ENCODE data around the gene AGAP1.
"Not testable (repeated sequence)": the region's sequence is repeated elsewhere in the genome, so short reads cannot be mapped to it uniquely, and the experiment has no call there.

AGAP1 gene

DNA sequence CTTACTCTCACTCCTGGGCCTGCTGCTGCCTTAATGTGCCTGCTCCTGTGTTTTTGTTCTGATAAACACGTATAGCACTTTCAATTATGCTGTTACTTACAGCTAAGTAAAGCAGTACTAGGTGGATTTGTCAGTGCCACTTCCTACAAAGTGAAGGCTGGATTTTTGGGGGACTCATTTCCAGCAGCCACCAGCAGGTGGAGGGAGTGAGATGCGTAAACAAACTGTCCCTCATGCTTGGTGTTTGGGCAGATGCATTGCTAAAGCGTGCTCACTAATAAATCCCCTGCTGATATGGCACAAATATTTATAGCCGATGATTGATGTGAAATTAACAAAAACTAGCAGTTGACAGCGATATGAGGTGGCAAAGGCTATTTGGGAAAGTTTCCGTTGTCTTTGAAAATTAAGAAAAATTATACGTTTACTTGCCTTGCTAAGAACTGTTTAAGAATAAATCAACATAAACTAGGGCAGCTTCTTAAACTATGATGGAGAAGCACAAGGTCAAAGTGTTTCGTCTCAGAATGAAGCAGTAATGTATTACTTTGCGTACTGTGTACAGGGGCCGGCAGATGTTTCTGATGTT lies 101.7 kb downstream of the AGAP1 start:
- DNase-seq: no peak

DNA sequence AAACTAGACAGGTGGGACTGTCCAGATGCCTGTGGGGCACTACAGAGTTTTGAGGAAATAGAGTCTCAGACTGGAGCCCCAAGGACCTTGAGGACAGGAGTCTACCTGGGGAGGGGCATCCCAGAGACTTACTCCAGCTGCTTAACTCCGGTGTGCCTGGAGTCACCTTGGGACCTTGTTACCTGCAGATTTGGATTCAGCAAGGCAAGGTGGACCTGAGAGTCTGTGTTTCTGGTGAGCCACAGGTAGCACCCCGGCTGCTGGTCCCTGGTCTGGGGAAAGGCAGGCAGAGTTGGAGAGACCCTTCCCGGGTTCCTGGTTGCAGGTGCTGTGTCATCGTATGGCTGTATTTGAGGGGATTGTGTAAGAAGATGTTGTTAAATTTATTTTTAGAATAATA lies 102.4 kb downstream of the AGAP1 start:
- no peak for DNase-seq

DNA sequence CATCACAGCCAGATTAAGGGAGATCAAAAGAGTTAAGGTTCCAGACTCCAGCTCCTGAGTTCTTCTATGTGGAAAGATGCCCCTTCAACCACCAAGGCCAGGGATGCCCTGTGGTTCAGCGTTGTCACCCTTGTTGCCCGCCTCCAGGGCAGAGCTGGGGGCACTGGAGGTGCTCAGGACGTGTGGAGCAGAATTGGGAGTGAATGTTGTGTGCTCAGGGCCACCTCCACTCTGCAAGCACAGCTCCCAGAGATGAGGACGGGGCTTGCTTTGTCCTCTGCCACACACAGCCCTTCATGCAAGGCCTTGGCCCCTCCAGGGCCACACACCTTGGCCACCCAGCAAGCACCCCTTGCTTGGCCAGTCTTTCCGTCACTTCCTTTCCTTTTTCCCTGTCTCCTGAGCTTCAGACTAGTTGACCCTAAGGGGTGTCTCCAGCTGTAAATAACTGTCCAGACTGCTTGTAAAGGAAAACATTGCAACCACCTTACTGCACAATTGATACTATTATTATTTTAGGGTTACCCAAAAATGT lies 103.3 kb downstream of the AGAP1 start:
- DNase-seq: no peak

DNA sequence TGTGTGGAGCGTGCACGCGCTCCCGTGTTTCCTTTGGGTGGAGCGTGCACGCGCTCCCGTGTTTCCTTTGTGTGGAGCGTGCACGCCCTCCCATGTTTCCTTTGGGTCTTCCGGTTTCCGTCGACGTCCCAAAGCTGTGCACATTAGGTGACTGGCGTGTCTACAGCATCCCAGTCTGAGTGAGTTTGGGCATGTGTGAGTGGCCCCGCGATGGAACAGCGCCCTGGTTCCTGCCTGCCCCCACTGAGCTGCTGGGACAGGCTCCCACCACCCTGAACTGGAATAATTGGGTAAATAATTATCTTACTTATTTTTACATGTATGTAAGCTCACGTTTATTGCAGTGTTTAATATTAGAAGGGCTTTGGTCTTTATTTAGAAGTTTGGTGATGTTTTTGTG lies 104.2 kb downstream of the AGAP1 start:
- DNase-seq: no peak

DNA sequence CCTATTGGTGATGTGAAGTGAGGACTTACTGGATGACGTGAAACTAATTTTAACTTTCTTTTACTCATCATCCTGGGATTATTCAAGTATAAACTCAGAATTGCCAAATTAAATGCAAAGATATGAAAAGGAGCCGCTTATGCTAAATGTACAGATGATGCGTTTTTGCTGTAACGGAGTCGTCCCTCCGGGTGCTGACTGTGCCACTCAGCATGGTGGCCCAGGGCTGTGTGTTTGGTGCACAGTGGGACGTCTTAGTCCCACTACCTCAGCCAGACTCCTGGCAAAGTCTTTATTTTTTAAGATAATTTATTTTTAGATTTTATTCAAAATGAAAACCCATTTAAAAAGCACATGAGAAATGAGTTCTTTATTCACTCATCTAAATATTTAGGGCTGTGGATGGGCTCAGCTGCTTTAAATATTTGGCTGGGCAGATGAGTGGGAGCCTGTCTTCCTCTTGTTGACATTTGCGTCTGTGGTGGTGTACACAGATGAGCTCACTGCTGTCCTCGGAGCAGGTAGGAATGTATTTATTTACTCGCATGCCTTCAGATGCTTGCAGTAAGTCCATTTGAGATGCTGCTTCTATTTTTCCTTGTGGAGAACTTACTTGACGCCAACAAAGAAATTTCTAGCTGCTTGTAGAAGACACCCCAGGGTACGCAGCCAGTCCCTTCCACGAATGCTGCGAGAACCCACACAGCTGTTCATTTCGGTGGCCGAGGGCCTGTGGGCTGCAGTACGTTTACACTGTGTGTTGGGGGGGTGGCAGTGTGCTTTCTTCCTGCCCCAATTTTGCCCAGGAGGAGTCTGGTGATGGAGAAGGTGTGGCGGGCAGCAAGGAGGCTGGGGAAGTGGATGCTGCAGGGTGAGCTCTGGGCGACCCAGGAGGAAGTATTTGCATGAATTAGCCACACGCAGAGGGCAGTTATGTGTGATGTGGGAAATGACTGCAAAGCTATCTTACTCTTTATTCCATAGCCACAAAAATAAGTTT lies 105.0 kb downstream of the AGAP1 start:
- no peak for DNase-seq

DNA sequence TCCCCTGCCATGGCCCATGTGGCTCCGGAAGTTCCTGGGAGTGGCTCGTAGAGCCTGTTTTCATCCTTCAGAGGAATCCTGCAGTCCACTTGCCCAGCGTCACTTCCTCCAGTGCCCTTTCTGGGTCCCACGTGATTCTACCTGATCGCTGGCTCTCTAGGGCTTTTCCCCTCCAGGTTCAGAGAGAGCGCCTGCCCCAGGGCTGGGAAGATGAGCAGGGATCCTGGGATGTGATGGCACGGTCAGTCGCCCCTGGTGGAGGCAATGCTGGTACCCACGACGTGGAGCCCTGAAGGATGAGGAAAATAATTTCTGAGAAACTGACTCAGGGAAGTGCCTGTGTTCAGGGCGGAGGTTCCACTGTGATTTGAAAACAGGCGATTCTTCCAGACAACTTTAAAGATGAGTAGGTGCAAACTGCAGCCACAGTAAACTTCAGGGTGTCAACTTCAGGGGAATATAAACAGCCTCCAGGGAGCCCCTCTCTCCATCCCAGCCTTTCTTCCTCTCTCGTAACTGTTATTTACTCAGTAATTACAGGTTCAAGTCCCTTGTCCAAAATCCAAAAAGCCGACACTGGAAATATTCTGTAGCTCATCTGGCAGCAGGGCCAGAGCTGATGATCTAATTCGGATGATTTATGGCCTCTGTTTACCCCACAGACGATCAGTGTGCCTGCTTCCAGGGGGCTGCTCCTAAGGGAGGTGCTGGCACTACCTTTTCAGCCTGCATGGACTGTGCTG lies 105.9 kb downstream of the AGAP1 start:
- DNase-seq: no peak

DNA sequence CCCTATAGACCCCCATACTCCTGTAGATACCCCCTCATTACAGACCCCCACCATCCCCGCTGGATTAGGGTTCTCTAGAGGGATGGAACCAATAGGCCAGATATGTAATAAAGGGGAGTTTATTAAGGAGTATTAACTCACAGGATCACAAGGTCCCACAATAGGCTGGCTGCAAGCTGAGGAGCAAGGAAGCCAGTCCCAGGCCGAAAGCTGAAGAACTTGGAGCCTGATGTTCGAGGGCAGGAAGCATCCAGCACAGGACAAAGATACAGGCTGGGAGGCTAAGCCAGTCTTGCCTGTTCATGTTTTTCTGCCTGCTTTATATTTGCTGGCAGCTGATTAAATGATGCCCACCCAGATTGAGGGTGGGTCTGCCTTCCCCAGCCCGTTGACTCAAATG lies 106.6 kb downstream of the AGAP1 start:
- no peak for DNase-seq

DNA sequence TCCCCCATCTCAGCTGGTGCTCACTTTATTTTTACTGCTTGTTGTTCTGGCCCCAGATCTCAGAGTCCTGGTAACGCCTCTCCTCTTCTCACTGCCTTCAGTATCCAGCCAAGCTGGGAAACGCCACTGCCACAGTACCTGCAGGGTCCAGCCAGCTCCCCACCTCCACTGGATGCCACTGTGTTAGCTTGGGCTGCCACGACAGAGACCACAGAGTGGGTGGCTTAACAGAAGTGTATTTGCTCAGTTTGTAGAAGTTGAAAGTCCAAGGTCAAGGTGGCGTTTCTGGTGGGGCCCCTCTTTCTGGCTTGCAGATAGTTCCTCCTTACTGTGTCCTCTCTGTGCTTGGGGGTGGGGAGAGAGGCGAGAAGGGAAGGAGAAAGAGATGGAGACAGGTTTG lies 107.1 kb downstream of the AGAP1 start:
- no peak for DNase-seq

DNA sequence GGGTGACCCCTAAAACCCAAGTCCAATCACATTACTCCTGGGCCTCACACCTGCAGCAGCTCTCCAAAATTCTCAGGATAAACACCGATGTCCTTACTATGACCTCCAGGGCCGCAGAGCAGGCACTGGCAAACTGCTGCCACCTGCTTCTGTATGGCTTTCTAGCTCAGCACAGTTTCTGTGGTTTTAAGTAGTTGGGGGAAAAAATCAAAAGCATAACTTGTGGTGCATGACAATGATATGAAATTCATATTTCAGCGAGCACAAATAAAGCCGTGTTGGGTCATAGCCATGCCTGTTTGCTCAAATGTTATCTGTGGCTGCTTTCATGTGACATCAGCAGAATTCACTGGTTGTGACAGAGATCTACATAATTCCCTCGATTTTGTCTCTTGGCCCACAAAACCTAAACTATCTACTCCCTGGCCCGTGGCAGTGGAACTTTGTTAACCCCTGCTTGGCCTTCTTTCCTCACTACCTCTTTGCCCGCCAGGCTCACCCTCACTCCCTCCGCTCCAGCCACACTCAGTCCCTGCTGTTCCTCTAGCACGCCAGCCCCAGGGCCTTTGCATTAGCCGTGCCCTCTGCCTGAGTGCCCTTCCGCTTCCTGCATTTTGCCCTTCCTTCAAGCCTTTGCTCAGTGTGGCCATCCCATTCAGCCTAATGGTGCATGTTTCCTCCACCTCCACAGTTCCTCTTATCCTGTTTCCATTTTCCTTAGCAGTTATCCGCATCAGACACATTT lies 108.3 kb downstream of the AGAP1 start:
- DNase-seq: no peak

DNA sequence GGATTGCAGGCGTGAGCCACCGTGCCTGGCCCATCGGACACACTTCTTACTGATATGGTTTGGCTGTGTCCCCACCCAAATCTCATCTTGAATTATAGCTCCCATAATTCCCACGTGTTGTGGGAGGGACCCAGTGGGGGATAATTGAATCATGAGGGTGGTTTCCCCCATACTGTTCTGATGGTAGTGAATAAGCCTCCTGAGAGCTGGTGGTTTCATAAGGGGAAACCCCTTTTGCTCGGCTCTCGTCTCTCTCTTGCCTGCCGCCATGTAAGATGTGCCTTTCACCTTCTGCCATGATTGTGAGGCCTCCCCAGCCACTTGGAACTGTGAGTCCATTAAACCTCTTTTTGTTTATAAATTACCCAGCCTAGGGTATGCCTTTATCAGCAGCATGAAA lies 109.1 kb downstream of the AGAP1 start:
- DNase-seq: not testable (repeated sequence)

DNA sequence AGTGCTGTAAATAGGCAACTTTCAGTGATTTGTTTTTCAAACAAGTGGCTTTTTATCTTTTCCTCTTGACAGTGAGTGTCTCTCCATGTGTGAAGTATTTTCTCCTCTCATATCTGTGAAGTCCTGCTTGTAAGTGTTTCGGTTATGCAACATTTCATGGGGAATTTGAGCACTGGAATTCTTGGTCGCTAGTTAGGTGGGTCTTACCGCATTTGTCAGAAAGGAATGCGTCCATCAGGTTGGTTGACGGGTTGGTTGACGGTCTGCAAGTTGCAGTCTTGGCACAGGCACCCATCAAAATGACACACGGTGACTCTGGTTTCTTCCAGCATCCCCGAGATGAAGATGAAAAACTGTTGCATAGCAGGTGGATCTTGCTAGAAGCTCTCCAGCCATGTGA lies 109.8 kb downstream of the AGAP1 start:
- no peak for DNase-seq

DNA sequence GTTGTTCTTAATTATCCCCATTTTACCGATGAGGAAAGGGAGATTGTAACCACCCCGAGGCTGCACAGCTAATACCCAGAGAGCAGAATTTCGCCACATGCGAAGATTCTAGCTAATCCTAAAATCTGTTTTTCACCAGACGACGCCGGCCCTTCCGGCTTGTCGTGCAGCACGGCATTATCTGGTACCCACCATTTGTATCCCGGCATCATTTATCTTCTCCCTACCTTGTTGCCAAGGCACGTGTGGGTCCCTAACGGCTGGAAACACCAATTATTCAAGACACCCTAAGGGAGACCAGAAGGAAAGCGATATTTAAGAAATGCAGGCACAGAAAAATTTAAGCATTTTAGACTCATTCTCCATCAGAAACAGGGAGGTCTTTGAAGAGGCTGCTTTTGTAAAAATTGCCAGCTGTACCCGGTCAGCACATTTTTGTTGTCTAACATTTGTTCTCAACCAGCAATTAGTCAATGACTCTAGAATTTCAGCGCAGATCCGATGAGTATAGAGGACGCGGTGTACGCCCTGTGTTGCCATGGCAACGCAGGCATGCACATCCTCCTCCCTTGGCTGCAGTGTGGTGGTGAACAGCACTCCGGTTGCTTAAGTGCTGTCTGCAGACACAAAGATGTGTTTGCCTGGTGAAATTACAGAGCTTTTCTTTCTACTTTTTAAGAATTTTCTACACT lies 111.6 kb downstream of the AGAP1 start:
- no peak for DNase-seq

DNA sequence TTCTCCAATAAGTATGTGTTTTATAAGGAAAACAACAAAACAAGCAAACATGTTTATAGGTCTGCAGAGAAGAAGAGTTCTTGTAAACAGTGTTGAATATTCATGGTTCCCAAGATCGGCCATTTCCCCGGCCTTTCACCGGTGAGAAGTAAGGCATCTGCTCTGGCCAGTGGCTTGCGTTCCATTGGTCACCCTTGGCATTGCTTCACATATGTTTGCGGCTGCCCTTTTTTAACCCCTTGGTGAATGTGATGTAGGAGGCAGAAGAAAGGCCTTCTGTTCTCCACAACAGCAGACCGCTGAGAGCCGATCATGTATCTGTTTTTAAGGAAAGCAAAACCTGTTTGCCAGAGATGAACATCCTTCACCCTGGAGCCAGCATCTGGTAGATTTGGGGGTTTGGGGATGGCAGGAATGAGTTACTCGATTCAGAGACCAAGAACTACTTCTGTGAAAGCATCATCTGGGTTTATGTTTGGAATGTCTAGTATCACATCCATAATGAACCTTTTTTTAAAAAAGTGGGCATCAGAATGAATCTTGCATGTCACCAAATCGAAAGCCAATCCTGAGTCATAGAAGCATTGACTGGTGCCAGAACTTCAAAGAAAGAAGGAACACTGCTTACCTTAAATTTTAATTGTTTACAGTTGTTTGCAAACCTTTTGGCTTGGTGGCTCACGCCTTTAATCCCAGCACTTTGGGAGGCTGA lies 112.3 kb downstream of the AGAP1 start:
- no peak for DNase-seq

DNA sequence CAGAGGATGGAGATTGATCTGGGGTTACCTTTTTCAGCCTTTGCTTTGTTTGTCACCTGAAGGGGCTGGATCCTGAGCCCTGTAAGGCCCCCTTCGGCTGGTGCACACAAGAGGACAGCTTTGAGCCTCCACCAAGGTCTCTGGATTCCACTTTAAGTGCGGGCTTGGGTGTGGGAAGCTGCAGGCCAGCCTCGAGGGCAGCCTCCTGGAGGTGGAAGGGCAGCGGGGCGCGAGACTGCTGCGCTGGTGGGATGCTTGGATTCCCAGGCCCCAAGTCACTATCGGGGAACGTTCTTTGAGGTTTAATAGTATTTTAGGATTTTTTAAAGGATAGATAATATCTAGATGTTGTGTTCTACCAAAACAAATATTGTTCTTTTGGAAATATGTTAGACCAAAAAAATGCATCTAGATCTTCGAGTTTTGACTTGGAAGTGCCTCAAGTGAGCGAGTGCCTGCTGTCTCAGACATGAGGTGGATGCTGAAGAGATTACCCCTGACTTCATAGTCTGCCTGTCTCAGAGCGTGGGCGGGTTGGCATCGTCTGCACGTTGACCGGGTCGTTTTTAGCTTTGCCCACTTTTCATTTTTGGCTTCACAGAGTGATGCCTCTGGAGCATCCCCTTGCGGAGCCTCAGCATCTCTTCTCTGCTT lies 113.8 kb downstream of the AGAP1 start:
- DNase-seq: no peak

DNA sequence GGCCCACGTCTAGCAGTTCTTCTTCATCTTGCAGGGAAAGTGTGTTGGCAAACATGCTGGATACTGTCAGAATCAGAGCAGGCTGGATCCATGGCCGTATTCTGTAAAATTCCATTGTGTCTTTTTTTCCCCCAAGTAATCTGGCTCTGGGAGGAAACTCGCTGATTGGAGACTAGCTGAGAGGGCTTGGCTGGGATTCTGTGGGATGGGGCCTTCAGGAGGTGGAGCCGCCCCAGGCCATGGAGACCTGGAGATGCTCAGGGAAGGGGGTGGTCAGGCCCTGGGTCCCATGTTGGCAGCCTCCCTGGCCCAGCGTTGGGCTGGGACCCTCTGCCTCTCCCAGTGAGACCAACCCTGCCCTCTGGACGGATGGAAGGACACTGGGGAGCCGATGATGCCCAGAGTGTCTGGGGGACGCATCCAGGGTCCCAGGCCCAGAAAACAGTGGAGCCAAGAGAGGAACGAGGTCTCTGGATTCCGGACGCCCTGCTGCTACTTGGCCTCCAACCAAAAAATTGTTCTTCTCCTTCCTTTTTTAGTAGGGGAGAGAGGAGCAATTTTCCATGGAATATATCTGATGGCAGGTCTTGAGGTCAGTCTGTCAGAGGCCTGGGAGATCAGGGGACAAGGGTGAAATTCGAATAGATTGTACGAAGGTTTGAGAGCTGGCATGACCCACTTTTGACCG lies 114.5 kb downstream of the AGAP1 start:
- DNase-seq: no peak

DNA sequence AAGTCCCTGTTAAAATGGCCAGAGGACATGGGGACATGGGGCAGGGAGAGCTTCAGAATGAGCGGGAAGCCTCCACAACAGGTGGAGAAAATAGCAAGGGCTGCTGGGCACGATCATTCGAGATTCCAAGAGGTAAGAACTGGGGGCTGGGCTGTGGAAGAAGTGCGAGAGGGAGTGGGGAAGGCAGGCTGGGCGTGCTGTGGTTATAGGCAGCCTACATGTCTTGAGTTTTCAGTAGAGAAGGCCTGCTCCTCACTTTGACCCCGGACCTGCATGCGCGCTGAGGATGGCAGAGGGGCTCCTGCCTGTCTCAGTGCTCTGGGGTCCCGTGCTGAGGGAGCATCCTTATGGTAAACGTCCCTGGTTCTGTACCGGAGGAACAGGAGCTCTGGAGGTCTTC lies 115.5 kb downstream of the AGAP1 start:
- no peak for DNase-seq

DNA sequence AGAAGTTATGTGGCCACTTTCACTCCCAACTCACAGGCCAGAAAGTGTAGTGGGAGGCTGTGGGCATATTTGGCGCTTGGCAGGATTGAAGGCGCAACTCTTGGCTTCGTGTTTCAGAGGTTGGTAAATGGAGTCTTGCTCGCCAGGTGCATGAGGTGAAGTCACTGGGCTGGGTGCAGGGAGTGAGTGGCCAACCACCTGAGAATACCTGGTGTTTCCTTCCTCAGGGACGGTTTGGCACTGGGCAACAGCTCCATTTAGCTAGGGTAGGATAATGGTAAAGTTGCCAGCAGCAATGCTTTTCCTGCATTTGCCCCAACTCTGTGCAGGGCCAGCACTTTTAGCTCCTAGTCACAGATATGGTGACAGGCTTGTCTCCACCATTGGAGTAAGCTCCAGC lies 115.9 kb downstream of the AGAP1 start:
- DNase-seq: no peak

DNA sequence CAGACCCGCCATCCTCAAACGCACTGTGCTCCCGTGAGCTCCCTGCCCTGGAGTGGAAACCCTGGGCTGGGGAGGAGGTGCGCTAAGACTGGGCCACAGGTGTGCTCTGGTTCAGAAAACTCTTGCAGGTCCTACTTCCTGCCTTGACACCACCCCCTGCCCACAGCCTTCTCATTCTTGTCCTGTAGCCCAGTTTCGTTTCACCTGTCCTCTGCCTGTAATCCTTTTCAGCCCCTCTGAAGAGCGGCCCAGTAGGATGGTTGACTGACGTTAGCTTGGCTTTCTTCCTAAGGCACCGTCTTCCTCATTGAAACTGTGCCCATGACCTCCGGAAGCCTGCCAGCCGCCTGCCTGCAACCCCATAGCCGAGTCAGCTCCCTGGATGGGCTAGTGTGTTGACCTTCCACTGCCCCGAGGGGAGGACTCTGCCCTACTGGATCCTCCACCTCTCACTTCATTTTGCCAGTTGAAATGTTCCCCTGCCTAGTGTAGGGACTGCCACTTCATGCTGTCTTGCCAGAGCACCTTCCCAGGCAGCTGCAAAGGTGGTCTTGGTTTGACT lies 116.9 kb downstream of the AGAP1 start:
- no peak for DNase-seq

DNA sequence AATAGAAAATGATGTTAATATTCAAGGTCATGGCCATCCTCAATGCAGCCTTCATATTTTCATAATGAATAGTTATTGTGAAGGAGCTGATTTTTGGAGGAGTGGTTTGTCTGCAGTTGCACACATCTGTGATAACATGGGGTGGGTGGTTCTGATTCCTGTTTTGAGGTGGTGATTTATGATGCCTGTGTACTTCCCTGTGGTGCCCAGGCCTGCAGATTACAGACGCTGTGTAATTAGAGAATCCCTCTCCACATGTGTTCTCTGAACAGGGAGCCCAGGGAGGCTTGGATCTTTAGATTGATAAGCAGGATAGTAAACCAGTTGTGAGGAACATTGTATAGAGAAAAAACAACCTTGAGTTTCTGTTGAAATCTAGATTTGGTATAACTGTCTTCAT lies 117.5 kb downstream of the AGAP1 start:
- no peak for DNase-seq

DNA sequence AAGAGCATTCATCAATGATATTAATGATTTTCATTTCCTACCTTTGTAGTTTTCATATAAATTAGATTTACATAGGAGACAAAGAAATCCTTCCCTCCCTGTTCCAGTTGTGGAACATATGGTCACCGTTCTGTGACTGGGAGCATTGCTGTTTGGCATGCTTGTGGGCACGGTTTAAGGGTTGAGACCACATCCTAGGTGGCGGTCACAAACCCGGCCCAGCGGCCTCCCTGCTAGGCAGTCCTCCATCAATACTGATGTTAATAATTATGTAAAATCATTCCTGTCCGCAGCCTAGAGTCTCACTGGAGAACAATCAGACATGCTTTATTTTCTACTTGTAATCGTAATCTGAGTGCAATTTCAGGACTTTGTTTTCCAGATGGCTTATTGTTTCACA lies 117.9 kb downstream of the AGAP1 start:
- no peak for DNase-seq
